NCI-H226 (cell line): ENCODE results near the gene PTPRT.

Experiments used
- DNase-seq: peaks from one replicate; pipeline ENCODE4 v3.0.0-alpha.2; 2015

Gene PTPRT

GRCh38 chr20:42093542-42094440 lies 1095.9 kb downstream of the PTPRT start:
- DNase-seq = no peak

DNA sequence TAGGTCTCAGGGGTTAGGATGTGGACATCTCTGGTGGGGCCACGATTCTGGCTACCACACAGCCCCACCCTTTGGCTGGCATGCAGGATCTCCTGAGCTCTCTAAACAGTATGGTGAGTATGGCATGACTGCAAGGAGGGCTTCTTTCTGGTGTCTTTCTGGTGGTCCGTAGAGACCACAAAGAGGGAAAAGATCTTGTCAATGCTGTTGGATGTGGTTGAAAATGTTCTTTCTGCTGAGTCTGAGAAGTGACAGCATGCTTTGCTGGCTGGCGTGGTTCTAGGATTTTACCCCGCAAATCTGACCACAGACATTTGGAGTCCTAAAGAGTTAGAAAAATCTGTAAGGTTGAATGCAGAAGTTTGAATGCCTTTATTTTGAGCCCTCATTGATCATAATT lies 1096.7 kb downstream of the PTPRT start:
- DNase-seq = no peak

- DNase-seq = no peak
Measured at GRCh38 chr20:42085366-42085765, 1104.3 kb downstream of the PTPRT start.

DNA sequence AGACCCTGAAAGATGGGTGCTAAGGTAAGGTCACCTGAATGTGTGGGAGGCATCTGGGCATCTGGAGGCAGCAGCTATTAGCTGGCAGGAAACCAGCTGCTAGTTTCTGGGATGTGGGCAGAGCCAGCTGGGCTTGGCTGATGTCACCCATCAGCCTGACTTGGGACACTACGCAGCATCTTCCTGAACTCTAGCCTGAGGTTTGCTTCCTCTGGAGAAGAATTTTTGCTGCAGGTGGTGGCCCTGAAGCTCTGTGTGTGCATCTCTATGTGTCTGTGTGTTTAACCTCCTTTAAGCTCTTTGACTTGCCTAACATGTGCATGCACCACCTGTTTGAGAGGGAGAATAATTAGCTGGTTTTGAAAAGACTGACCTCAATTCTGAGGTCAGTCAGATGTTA lies 1106.4 kb downstream of the PTPRT start:
- no peak for DNase-seq

- DNase-seq = no peak
Measured at GRCh38 chr20:42082611-42083010, 1107.1 kb downstream of the PTPRT start.

DNA sequence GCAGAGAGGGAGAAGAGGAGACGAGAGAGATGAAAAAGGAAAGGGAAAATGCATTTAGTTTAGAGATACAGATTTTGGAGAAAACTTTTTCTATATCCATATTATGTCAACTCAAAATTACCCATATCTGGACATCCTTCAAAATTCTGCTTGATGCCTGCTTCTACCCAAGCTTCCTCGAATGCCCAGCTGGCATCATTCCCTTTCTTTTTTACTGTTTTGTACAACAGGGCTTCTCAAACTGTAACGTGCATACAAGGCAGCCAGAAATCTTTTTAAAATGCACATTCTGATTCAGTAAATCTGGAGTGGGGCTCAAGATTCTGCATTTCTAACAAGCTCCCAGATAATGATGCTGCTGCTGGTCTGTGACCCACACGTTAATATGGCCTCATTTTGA lies 1108.8 kb downstream of the PTPRT start:
- DNase-seq = no peak

- no peak for DNase-seq
Measured at GRCh38 chr20:42074944-42075343, 1114.8 kb downstream of the PTPRT start.

DNA sequence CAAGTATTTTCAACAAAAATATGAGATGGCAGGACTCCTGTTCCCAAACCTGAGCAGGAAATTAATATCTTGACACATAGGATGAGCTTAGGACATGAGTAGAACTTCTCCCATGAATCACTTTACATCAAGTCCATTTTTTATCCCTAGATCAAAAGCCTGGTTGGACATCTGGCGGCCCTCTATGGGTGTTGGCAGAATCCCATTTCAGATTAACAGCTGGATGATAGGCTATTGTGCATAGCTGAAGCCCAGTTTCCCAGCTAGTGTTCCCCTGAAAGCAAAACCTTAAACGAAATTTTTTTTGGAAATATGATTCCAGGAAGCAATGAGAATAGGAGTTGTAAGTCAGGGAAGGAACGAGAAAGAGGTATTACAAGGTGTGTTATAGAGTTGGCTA lies 1122.1 kb downstream of the PTPRT start:
- no peak for DNase-seq

- DNase-seq = no peak
Measured at GRCh38 chr20:42067174-42067573, 1122.5 kb downstream of the PTPRT start.

DNA sequence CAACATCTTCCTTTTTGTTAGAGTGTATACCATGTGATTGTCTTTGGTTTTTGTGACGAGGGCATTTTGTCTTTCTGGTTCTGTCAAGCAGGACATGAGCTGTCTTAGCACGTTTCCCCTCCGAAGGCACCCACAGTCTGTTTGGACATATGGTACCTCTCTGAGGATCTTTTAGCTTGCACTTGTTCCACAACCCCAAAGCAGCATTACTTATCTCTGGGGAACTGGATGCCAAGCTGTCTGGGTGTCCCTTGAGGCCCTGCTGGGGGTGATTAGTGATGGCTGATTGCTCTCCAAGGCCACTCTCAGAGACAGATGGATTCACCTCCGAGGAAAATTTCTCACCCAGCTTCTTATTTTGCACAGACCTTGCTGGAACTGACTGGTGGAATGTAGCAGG lies 1126.6 kb downstream of the PTPRT start:
- no peak for DNase-seq

DNA sequence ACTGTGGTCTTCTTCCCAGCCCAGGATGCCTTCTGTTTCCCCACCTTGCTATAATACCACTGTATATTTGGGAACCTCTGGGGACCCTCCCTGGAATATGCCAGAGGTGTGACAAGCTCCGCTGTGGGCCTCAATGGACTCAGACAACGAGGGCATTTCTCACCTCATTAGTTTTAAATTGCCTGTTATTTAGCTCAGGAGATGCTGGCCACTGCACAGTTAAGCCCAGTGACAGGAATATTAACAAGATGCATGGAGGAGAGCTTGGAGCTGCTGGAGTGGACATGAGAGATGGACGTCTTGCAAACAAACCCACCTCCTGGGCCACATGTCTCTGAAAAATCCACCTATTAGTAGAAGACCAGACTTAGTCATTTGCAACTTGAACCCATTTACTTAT lies 1136.4 kb downstream of the PTPRT start:
- DNase-seq = no peak

- no peak for DNase-seq
Measured at GRCh38 chr20:42051921-42052320, 1137.8 kb downstream of the PTPRT start.

DNA sequence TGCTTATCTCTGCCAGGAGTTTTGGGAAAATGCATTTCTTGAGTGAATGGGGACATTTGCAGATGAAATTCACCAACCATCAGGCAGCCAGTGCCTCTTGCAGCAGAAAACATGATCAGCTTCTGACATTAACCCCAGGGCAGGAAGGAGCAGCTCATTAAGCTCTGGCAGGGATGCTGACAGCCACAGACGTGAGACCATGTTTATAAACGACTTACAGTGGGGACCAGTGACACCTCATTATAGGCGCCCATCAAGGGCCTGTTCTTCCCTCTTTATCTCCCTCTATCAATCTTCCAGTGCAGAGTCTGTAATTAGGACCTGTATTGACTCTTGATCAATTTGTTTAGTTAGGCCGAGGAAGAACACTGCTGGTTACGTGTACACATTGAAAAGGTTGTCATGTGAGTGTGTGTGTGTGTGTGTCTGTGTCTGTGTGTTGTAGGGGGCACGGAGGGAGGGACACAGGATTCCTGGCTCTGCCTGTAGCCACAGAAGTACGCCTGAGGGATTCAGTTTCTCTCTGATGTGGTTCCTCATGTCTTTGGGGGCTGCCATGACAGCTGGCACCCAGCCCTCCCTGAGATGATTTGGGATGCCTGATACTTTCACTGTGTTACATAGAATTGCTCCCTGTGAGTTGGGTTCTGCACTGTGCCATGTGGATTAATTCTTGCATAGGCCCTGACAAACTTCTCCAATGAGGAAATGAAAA lies 1143.2 kb downstream of the PTPRT start:
- DNase-seq = no peak

DNA sequence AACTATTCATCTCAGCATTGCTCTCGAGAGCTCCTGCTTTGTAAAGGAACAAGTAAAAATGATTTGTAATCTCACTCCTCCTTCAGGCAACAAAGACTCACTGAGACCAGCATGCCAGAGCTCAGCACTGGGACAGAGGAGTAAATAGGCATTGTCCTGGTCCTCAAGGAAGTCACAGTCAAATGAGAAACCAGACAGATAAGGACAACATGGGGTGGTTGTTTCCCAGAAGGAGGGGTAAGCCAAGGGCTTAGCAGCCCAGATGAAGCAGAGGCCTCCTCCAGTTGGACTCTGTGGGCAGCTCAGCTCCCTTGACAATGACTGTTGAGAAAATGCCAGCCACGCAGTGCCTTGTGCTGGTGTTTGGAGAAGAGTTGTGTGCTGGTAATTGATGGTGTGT lies 1145.8 kb downstream of the PTPRT start:
- DNase-seq = no peak

DNA sequence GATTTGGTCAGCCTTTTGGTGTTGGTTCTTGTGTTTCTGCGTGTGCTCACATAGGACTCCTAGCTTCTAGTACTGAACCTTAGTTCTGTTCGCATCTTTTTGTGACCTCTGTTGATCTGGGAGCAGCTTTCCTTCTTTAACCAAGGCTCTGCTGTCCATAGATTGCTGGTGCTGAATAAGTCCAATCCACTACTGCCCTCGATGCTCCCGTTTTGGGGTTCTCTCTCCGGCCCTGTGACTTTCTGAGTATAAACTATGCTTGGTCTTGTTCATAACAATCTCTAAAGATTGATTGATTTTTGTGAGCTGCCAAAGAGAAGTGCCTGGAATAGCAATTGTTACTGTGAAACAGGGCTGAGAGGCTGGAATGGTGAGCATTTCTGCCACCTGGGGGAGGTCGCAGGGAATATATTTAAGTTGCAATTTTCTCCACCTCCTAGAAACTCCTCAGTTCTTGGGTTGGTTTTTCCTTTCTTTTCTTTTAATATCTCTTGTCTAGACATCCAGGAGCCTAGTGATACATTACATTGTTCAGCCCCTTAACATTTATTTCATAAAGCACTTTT lies 1148.6 kb downstream of the PTPRT start:
- no peak for DNase-seq

DNA sequence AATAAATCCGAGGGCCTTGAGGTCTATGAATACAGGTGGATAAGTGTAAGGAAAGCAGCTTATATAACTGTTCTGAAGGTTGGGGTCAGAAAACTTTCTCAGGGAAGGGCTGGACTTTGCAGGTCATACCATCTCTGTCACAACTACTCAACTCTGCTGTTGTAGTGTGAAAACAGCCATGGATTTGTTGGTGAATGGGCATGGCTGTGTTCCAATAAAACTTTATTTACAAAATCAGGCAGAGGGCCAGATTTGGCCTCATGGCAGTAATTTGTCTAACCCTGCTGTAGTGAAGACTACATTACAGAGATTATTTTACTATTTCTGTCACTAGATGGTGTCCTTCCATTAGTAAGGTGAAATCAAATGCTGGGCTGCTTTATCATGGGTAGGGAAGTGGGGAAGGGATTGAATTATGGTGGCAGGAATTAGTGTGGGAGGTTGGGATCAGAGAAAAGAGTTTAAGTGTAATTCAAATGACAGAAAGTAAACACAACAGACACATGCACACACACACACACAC lies 1161.9 kb downstream of the PTPRT start:
- no peak for DNase-seq

- no peak for DNase-seq
Measured at GRCh38 chr20:42026599-42026998, 1163.1 kb downstream of the PTPRT start.

- no peak for DNase-seq
Measured at GRCh38 chr20:42024653-42025052, 1165.1 kb downstream of the PTPRT start.
